H1 (cell line): ENCODE results near the gene LYAR. TPM values are rescaled to one million over a fixed set of nuclear protein-coding genes. Genes with fewer than 3 reads are reported as not detected.

ENCODE experiments used
- BRCA1 ChIP-seq: IDR thresholded peaks from 2 replicates; pipeline ENCODE4 v1.6.1; 2012; ENCODE audit warnings: low read depth, low read length, improper control_type of control experiment
- CHD1 ChIP-seq: IDR thresholded peaks from 2 replicates; pipeline ENCODE4 v1.6.1; 2012; ENCODE audit warnings: low read depth, low read length, improper control_type of control experiment
- CREB1 ChIP-seq: IDR thresholded peaks from 2 replicates; pipeline ENCODE4 v1.6.1; 2012; ENCODE audit warnings: inconsistent platforms
- KDM5A ChIP-seq: fragments of 200-600 bp; IDR thresholded peaks from 2 replicates; pipeline ENCODE4 v1.7.1; 2012; ENCODE audit warnings: mild to moderate bottlenecking, low read length, inconsistent platforms, mixed read lengths
- MAX ChIP-seq: IDR thresholded peaks from 2 replicates; pipeline ENCODE4 v1.6.1; 2012; ENCODE audit warnings: inconsistent platforms
- RNF2 ChIP-seq: fragments of 200-900, 300-1000 bp; sonication (generic); IDR thresholded peaks from 2 replicates; pipeline ENCODE4 v1.7.1; 2016; ENCODE audit warnings: borderline replicate concordance, low read depth, mild to moderate bottlenecking, antibody characterized with exemption, low read length; ENCODE audit not compliant: poor library complexity, severe bottlenecking; ENCODE audit errors: missing control alignments
- SAP30 ChIP-seq: fragments of 300-600 bp; sonication (generic); IDR thresholded peaks from 2 replicates; pipeline ENCODE4 v1.7.1; 2012; ENCODE audit warnings: low read length, moderate library complexity, mild to moderate bottlenecking, inconsistent platforms; ENCODE audit not compliant: insufficient read depth, insufficient replicate concordance
- SIX5 ChIP-seq: IDR thresholded peaks from 2 replicates; pipeline ENCODE4 v1.6.1; 2011; ENCODE audit warnings: mild to moderate bottlenecking, low read depth, low read length
- TEAD4 ChIP-seq: IDR thresholded peaks from 2 replicates; pipeline ENCODE4 v1.6.1; 2012; ENCODE audit warnings: low read depth, low read length, inconsistent platforms, mixed read lengths
- polyA plus RNA-seq, 7 experiments: library from polyadenylated mRNA; depleted of rRNA in 3 of 7; stranded (reverse) in 5 of 7; unstranded in 2 of 7; fragments of >200 nt in 5 of 7; fragments of 200-250 nt in 2 of 7; gene quantifications; 1 replicate in 5 of 7; 2 replicates in 1 of 7; 4 replicates in 1 of 7; pipeline versions ENCODE4 v1.2.1 to v1.2.3, GENCODE V29; 2011 to 2013; ENCODE audit warnings: missing spikeins in 2 of 7, mixed read lengths in 2 of 7
- total RNA-seq: library from RNA; stranded (reverse); fragmentation: NEBNext Ultra II Directional; extraction: Animal tissue kit (Norgen Biotek cat#: 25700); gene quantifications from 2 replicates; pipeline ENCODE4 v1.2.1, GENCODE V29; 2021
- TF ChIP-seq, protein P1 (sequence below): fragments of 300-600 bp; sonication (generic); IDR thresholded peaks from 2 replicates; pipeline ENCODE4 v1.7.1; 2012; ENCODE audit warnings: low read length, moderate library complexity, mild to moderate bottlenecking, inconsistent platforms; ENCODE audit not compliant: insufficient replicate concordance
- TF ChIP-seq, protein P2 (sequence below): IDR thresholded peaks from 2 replicates; pipeline ENCODE4 v1.6.1; 2011; ENCODE audit warnings: low read length, improper control_type of control experiment

The LYAR gene
- total and polyA plus RNA-seq, 2 of the 8 experiments (the other 6 are each of a cell fraction or from before 2014, with no cell fraction given): 6.5 to 46.9 TPM

GRCh38 chr4:4289055-4289454, 899 bp downstream of the LYAR start (continued):
- TF ChIP-seq, protein P1, sequence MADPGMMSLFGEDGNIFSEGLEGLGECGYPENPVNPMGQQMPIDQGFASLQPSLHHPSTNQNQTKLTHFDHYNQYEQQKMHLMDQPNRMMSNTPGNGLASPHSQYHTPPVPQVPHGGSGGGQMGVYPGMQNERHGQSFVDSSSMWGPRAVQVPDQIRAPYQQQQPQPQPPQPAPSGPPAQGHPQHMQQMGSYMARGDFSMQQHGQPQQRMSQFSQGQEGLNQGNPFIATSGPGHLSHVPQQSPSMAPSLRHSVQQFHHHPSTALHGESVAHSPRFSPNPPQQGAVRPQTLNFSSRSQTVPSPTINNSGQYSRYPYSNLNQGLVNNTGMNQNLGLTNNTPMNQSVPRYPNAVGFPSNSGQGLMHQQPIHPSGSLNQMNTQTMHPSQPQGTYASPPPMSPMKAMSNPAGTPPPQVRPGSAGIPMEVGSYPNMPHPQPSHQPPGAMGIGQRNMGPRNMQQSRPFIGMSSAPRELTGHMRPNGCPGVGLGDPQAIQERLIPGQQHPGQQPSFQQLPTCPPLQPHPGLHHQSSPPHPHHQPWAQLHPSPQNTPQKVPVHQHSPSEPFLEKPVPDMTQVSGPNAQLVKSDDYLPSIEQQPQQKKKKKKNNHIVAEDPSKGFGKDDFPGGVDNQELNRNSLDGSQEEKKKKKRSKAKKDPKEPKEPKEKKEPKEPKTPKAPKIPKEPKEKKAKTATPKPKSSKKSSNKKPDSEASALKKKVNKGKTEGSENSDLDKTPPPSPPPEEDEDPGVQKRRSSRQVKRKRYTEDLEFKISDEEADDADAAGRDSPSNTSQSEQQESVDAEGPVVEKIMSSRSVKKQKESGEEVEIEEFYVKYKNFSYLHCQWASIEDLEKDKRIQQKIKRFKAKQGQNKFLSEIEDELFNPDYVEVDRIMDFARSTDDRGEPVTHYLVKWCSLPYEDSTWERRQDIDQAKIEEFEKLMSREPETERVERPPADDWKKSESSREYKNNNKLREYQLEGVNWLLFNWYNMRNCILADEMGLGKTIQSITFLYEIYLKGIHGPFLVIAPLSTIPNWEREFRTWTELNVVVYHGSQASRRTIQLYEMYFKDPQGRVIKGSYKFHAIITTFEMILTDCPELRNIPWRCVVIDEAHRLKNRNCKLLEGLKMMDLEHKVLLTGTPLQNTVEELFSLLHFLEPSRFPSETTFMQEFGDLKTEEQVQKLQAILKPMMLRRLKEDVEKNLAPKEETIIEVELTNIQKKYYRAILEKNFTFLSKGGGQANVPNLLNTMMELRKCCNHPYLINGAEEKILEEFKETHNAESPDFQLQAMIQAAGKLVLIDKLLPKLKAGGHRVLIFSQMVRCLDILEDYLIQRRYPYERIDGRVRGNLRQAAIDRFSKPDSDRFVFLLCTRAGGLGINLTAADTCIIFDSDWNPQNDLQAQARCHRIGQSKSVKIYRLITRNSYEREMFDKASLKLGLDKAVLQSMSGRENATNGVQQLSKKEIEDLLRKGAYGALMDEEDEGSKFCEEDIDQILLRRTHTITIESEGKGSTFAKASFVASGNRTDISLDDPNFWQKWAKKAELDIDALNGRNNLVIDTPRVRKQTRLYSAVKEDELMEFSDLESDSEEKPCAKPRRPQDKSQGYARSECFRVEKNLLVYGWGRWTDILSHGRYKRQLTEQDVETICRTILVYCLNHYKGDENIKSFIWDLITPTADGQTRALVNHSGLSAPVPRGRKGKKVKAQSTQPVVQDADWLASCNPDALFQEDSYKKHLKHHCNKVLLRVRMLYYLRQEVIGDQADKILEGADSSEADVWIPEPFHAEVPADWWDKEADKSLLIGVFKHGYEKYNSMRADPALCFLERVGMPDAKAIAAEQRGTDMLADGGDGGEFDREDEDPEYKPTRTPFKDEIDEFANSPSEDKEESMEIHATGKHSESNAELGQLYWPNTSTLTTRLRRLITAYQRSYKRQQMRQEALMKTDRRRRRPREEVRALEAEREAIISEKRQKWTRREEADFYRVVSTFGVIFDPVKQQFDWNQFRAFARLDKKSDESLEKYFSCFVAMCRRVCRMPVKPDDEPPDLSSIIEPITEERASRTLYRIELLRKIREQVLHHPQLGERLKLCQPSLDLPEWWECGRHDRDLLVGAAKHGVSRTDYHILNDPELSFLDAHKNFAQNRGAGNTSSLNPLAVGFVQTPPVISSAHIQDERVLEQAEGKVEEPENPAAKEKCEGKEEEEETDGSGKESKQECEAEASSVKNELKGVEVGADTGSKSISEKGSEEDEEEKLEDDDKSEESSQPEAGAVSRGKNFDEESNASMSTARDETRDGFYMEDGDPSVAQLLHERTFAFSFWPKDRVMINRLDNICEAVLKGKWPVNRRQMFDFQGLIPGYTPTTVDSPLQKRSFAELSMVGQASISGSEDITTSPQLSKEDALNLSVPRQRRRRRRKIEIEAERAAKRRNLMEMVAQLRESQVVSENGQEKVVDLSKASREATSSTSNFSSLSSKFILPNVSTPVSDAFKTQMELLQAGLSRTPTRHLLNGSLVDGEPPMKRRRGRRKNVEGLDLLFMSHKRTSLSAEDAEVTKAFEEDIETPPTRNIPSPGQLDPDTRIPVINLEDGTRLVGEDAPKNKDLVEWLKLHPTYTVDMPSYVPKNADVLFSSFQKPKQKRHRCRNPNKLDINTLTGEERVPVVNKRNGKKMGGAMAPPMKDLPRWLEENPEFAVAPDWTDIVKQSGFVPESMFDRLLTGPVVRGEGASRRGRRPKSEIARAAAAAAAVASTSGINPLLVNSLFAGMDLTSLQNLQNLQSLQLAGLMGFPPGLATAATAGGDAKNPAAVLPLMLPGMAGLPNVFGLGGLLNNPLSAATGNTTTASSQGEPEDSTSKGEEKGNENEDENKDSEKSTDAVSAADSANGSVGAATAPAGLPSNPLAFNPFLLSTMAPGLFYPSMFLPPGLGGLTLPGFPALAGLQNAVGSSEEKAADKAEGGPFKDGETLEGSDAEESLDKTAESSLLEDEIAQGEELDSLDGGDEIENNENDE: no peak
- no peak for TF ChIP-seq BRCA1
- no peak for TF ChIP-seq CREB1
- no peak for TF ChIP-seq TEAD4
- no peak for TF ChIP-seq CHD1
- no peak for TF ChIP-seq MAX
- no peak for TF ChIP-seq RNF2
- no peak for TF ChIP-seq KDM5A
- TF ChIP-seq SAP30: no peak
- TF ChIP-seq, protein P2, sequence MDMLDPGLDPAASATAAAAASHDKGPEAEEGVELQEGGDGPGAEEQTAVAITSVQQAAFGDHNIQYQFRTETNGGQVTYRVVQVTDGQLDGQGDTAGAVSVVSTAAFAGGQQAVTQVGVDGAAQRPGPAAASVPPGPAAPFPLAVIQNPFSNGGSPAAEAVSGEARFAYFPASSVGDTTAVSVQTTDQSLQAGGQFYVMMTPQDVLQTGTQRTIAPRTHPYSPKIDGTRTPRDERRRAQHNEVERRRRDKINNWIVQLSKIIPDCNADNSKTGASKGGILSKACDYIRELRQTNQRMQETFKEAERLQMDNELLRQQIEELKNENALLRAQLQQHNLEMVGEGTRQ: no peak
- TF ChIP-seq SIX5: no peak
